ENCODE results near the gene TPSB2. TPM values are rescaled to one million over a fixed set of nuclear protein-coding genes. Genes with fewer than 3 reads are reported as not detected.
"Not testable (repeated sequence)": the region's sequence is repeated elsewhere in the genome, so short reads cannot be mapped to it uniquely, and the experiment has no call there.

The TPSB2 gene
- total RNA-seq, 1 donor from 2014 or later: not detected

- no peak for TF ChIP-seq CTCF (IDR thresholded peaks at IDR 0.05; ENCODE audit: unreplicated experiment)
- Mint-ChIP-seq H3K4me1 (ENCODE audit: unreplicated experiment) (peaks cover 5% of the 10 kb centered on the region), H3K27me3 (ENCODE audit: unreplicated experiment) (peaks cover 7% of the 10 kb centered on the region), H3K27ac (ENCODE audit: unreplicated experiment) (peak overlapping the region; percentile 64), H3K36me3 (ENCODE audit: low read depth, unreplicated experiment) (peaks cover 5% of the 10 kb centered on the region), H3K4me3 (ENCODE audit: unreplicated experiment) (peak overlapping the region; percentile 76), H3K9me3 (ENCODE audit: unreplicated experiment) (no peaks in the 10 kb centered on the region)
- no peak for DNase-seq (ENCODE audit: low spot score)
Measured at GRCh38 chr16:1237990-1238389, 8.0 kb upstream of the TPSB2 start.

GRCh38 chr16:1236659-1237058 is 6.7 kb upstream of the TPSB2 start:
- not testable (repeated sequence) for H3K4me1 Mint-ChIP-seq (ENCODE audit: unreplicated experiment); H3K27ac Mint-ChIP-seq (ENCODE audit: unreplicated experiment); H3K27me3 Mint-ChIP-seq (ENCODE audit: unreplicated experiment)

GRCh38 chr16:1232049-1232748 is 2.2 kb upstream of the TPSB2 start:
- not testable (repeated sequence) for H3K36me3 Mint-ChIP-seq (ENCODE audit: low read depth, unreplicated experiment); H3K4me3 Mint-ChIP-seq (ENCODE audit: unreplicated experiment); H3K4me1 Mint-ChIP-seq (ENCODE audit: unreplicated experiment); H3K9me3 Mint-ChIP-seq (ENCODE audit: unreplicated experiment); H3K27me3 Mint-ChIP-seq (ENCODE audit: unreplicated experiment); H3K27ac Mint-ChIP-seq (ENCODE audit: unreplicated experiment); DNase-seq (ENCODE audit: low spot score)

More at GRCh38 chr16:1236659-1237058, 6.7 kb upstream of the TPSB2 start:
- not testable (repeated sequence) for H3K36me3 Mint-ChIP-seq (ENCODE audit: low read depth, unreplicated experiment); DNase-seq (ENCODE audit: low spot score); H3K4me3 Mint-ChIP-seq (ENCODE audit: unreplicated experiment); H3K9me3 Mint-ChIP-seq (ENCODE audit: unreplicated experiment)

- H3K9me3 Mint-ChIP-seq (ENCODE audit: unreplicated experiment); H3K4me1 Mint-ChIP-seq (ENCODE audit: unreplicated experiment); DNase-seq (ENCODE audit: low spot score); H3K4me3 Mint-ChIP-seq (ENCODE audit: unreplicated experiment); H3K36me3 Mint-ChIP-seq (ENCODE audit: low read depth, unreplicated experiment); H3K27ac Mint-ChIP-seq (ENCODE audit: unreplicated experiment); H3K27me3 Mint-ChIP-seq (ENCODE audit: unreplicated experiment): not testable (repeated sequence)
Measured at GRCh38 chr16:1231301-1231700, 1.3 kb upstream of the TPSB2 start.

- not testable (repeated sequence) for H3K27ac Mint-ChIP-seq (ENCODE audit: unreplicated experiment); H3K9me3 Mint-ChIP-seq (ENCODE audit: unreplicated experiment)
Measured at GRCh38 chr16:1230471-1231212, 658 bp upstream of the TPSB2 start.

GRCh38 chr16:1229476-1229875 is 508 bp downstream of the TPSB2 start:
- H3K4me1 Mint-ChIP-seq (ENCODE audit: unreplicated experiment); DNase-seq (ENCODE audit: low spot score); H3K4me3 Mint-ChIP-seq (ENCODE audit: unreplicated experiment); H3K27ac Mint-ChIP-seq (ENCODE audit: unreplicated experiment); H3K9me3 Mint-ChIP-seq (ENCODE audit: unreplicated experiment); H3K27me3 Mint-ChIP-seq (ENCODE audit: unreplicated experiment); H3K36me3 Mint-ChIP-seq (ENCODE audit: low read depth, unreplicated experiment): not testable (repeated sequence)

More at GRCh38 chr16:1230471-1231212, 658 bp upstream of the TPSB2 start:
- H3K4me3 Mint-ChIP-seq (ENCODE audit: unreplicated experiment); H3K27me3 Mint-ChIP-seq (ENCODE audit: unreplicated experiment); H3K36me3 Mint-ChIP-seq (ENCODE audit: low read depth, unreplicated experiment); H3K4me1 Mint-ChIP-seq (ENCODE audit: unreplicated experiment); DNase-seq (ENCODE audit: low spot score): not testable (repeated sequence)

- H3K4me1 Mint-ChIP-seq (ENCODE audit: unreplicated experiment); H3K9me3 Mint-ChIP-seq (ENCODE audit: unreplicated experiment); H3K4me3 Mint-ChIP-seq (ENCODE audit: unreplicated experiment); H3K27me3 Mint-ChIP-seq (ENCODE audit: unreplicated experiment); DNase-seq (ENCODE audit: low spot score); H3K27ac Mint-ChIP-seq (ENCODE audit: unreplicated experiment); H3K36me3 Mint-ChIP-seq (ENCODE audit: low read depth, unreplicated experiment): not testable (repeated sequence)
Measured at GRCh38 chr16:1228227-1228626, 1.8 kb downstream of the TPSB2 start.

- H3K27me3 Mint-ChIP-seq (ENCODE audit: unreplicated experiment); DNase-seq (ENCODE audit: low spot score); H3K27ac Mint-ChIP-seq (ENCODE audit: unreplicated experiment); H3K36me3 Mint-ChIP-seq (ENCODE audit: low read depth, unreplicated experiment); H3K9me3 Mint-ChIP-seq (ENCODE audit: unreplicated experiment); H3K4me1 Mint-ChIP-seq (ENCODE audit: unreplicated experiment); H3K4me3 Mint-ChIP-seq (ENCODE audit: unreplicated experiment): not testable (repeated sequence)
Measured at GRCh38 chr16:1226692-1227091, 3.3 kb downstream of the TPSB2 start.

- not testable (repeated sequence) for H3K27ac Mint-ChIP-seq (ENCODE audit: unreplicated experiment); H3K4me3 Mint-ChIP-seq (ENCODE audit: unreplicated experiment)
Measured at GRCh38 chr16:1225728-1226311, 4.2 kb downstream of the TPSB2 start.

More at GRCh38 chr16:1225728-1226311, 4.2 kb downstream of the TPSB2 start:
- not testable (repeated sequence) for H3K4me1 Mint-ChIP-seq (ENCODE audit: unreplicated experiment); H3K27me3 Mint-ChIP-seq (ENCODE audit: unreplicated experiment); DNase-seq (ENCODE audit: low spot score); H3K9me3 Mint-ChIP-seq (ENCODE audit: unreplicated experiment); H3K36me3 Mint-ChIP-seq (ENCODE audit: low read depth, unreplicated experiment)

Data from endothelial cell (in vitro differentiated cells).